Sigmoid colon (tissue), 4 donors: ENCODE measurements around the gene ESR1.

Experiments used
- EP300 ChIP-seq, 4 donors: sonication (generic); formaldehyde crosslinking; IDR thresholded peaks; one replicate each; pipeline ENCODE4 v1.6.1; 2017; ENCODE audit warnings: antibody characterized with exemption in 4 of 4
- POLR2A ChIP-seq, 2 donors: fragments of 450-650 bp; IDR thresholded peaks; one replicate each; pipeline ENCODE4 v1.6.1; 2016; ENCODE audit warnings: antibody characterized with exemption in 2 of 2, mild to moderate bottlenecking in 2 of 2, moderate library complexity in 2 of 2
- POLR2AphosphoS5 ChIP-seq, 4 donors: sonication (generic); formaldehyde crosslinking; IDR thresholded peaks; one replicate each; pipeline ENCODE4 v1.6.1; 2017; ENCODE audit warnings: antibody characterized with exemption in 4 of 4
- TF ChIP-seq, protein P1 (sequence below), 4 experiments: fragments of 450-650 bp in 3 of 4; fragments of 200-600 bp in 1 of 4; IDR thresholded peaks; one replicate each; pipeline ENCODE4 v1.5.1; 2016 to 2019; ENCODE audit warnings: antibody characterized with exemption in 4 of 4, mild to moderate bottlenecking in 3 of 4, moderate library complexity in 2 of 4

DNA sequence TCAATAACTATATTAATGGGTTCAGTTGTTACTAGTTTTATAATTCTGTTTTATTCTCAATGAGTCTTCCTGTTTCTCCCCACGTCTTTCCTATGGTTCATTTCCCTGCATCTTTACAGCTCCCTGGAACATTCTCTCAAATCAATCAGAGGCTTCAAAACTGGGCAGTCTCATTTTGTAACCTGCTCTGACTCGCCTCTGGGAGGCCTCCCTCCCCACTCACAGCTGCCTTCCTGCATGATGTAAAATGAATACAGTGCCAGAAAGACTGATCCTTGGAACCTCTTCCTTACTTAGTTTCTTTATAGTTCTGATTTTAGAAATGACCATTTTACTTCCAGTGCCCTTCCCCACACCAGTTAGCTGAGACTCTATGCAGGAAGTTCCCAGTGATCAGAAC, 103.9 kb downstream of the ESR1 start:
- TF ChIP-seq POLR2A (IDR thresholded peaks at IDR 0.05) (no peak), POLR2AphosphoS5 (IDR thresholded peaks at IDR 0.05) (no peak), EP300 (IDR thresholded peaks at IDR 0.05) (no peak)
- TF ChIP-seq, protein P1, sequence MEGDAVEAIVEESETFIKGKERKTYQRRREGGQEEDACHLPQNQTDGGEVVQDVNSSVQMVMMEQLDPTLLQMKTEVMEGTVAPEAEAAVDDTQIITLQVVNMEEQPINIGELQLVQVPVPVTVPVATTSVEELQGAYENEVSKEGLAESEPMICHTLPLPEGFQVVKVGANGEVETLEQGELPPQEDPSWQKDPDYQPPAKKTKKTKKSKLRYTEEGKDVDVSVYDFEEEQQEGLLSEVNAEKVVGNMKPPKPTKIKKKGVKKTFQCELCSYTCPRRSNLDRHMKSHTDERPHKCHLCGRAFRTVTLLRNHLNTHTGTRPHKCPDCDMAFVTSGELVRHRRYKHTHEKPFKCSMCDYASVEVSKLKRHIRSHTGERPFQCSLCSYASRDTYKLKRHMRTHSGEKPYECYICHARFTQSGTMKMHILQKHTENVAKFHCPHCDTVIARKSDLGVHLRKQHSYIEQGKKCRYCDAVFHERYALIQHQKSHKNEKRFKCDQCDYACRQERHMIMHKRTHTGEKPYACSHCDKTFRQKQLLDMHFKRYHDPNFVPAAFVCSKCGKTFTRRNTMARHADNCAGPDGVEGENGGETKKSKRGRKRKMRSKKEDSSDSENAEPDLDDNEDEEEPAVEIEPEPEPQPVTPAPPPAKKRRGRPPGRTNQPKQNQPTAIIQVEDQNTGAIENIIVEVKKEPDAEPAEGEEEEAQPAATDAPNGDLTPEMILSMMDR (IDR thresholded peaks at IDR 0.05) = no peak
